HG03097 (cell line): Measurements from ENCODE around the gene ARV1.
"Not testable (repeated sequence)": the region's sequence is repeated elsewhere in the genome, so short reads cannot be mapped to it uniquely, and the experiment has no call there.

Source experiments
- ATAC-seq: cut with Tn5 transposase; IDR thresholded peaks from one replicate; pipeline ENCODE4 v1.9.1; 2021; ENCODE audit not compliant: unreplicated experiment, low FRiP score

ARV1 gene

DNA sequence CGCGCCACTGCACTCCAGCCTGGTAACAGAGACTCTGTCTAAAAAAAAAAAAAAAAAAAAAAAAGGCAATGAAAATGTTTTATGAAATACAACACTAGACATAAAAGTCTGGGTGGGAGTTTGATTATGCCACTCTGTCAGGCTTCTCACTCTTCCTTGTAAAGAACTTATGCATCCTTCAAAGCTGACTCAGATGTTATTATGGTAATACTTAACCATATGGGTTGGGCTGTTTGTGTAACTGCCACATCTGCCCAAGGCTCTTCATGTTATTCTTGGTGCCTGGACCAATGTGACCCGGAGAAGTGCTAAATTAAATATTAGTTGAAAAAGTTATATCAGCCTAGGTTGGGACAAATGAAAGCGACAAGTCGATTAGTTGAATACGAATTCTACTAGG is 37.3 kb downstream of the ARV1 start:
- ATAC-seq, result no peak

DNA sequence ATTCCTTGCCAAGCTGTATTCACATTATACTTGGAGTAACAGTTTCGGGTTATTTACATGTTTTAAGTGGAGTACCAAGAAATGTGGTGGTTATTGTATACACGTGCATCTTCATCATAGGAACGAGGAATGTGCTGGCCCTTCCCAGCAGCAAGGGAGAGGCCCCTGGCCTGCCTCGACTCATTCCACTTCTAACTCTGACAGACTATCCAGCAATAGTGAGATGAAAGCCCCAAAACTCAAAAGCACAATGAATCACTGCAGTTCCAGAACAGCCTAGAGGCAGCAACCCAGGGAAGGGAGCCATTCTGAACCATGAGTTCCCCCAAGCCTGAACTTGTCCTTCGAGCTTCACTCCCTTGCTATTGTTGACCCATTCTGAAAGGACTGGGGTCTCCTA is 38.1 kb downstream of the ARV1 start:
- no peak for ATAC-seq

DNA sequence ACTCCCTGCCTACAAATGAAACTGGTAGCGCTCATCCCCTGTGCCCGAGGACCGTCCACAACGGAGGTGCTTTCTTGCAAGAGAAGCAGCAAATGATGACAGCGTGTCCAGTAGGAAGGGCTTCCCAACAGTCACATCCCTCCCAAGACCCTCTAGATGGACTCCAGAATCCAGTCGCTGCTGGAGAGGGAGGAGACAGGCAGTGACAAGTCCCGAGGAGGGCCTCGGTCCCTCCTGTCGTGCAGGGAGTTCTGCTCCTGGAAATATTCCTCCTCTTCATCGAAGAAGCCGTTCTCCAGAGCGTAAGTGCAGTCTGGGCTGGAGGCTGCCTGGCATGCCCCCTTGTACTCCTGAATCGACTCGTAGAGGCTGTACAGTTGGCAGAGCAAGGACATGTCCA is 40.8 kb downstream of the ARV1 start:
- ATAC-seq, result no peak

DNA sequence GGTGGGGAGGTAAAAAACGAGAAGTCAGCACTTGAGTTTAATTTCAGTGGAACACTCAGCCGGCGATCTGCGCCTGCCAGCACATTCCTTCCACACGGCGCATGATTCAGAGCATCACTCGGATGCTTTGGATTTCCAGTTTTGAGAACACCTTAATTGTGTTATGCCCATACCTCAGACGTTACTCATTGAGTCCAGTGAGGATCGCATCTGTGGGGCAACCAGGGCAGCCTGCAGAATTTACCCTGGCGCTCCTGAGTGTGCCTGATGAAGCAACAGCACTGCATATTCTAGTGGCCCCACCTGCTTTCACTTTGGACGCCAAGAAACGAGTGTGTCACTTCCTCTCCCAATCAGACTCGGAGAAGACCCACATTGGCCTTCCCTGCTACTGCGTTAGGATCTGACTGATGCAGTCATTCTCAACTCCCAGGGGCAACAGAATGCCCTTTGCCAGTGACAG is 41.3 kb downstream of the ARV1 start:
- ATAC-seq, result no peak

DNA sequence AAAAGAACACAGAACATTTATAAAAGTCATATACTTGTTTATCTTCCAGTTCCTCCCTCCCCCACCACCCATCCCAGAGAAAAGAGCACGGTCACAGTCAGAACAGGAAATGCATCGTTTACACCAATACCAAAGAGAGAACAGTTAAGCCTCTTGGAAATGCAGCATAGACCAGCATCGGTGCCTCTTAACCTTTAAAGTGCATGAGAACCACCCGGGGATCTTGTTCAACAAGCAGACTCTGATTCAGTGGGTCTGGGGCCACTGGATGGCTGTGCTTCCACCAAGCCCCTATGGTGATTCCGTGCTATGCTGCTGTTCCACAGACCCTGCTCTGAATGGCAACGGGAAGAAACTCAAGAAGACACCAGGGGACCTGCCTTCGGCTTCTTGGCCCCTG is 41.9 kb downstream of the ARV1 start:
- ATAC-seq, result no peak

DNA sequence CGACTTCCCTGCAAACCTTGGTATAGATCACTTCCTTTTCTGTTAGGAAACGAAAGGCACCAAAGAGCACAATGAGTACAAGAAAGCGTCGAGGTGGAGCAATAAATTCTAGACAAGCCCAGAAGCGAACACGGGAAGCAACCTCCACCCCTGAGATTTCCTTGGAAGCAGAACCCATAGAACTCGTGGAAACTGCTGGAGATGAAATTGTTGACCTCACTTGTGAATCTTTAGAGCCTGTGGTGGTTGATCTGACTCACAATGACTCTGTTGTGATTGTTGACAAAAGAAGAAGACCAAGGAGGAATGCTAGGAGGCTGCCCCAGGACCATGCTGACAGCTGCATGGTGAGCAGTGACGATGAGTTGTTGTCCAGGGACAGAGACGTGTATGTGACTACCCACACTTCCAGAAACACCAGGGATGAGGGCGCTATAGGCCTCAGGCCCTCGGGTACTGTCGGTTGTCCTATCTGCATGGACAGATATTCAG is 42.7 kb downstream of the ARV1 start:
- no peak for ATAC-seq

DNA sequence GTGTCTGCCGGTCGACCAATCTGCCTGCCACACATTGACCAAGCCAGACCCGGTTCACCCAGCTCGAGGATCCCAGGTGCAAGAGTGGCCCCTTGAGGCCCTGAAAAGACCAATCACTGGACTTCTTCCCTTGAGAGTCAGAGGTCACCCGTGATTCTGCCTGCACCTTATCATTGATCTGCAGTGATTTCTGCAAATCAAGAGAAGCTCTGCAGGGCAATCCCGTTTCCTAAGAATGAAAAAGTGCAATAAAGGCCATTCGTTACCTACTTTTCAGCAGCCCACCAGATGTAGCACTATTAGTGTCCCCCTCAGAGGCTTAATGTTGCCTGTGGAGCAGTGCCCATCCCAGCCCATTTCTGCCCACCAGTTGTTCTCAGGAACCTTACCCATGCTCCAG is 43.6 kb downstream of the ARV1 start:
- ATAC-seq, result not testable (repeated sequence)

DNA sequence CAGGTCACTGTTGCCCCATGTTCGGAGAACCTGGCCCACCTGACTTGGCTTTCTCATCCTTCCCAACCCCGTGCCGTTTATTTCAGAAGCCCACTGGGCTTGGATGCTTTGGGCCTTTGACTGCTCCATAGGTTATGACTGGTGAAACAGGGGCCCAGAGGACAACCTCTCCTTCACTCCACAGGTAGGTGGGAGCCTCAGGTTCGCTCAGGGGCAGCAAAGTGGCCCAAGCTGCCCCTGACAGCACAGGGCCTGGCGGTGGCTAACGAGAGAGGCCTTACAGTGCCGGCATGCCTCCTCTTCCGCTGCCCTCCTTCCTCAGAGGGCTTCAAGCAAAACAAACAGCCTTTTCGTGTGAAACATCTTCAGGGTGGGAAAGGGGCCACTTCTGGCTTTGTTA is 44.3 kb downstream of the ARV1 start:
- ATAC-seq, result no peak

DNA sequence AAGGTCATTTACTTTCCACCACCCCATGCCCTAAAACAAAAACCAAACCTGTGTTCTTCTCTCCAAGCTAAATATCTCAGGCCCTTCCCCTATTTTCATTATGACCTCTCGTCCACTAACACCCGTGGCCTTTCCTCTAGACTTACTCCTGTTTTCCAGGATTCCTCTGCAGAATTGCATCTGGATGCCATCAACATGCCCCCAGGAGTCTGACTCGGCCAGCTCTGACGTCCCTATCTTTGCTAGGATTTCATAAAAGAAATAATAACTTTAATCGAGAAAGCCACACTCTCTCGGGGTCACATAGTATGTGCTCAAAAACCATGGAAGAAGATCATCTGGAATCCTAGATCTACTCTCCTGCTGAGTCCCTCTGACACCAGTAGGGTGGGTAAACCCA is 47.7 kb downstream of the ARV1 start:
- ATAC-seq, result no peak

DNA sequence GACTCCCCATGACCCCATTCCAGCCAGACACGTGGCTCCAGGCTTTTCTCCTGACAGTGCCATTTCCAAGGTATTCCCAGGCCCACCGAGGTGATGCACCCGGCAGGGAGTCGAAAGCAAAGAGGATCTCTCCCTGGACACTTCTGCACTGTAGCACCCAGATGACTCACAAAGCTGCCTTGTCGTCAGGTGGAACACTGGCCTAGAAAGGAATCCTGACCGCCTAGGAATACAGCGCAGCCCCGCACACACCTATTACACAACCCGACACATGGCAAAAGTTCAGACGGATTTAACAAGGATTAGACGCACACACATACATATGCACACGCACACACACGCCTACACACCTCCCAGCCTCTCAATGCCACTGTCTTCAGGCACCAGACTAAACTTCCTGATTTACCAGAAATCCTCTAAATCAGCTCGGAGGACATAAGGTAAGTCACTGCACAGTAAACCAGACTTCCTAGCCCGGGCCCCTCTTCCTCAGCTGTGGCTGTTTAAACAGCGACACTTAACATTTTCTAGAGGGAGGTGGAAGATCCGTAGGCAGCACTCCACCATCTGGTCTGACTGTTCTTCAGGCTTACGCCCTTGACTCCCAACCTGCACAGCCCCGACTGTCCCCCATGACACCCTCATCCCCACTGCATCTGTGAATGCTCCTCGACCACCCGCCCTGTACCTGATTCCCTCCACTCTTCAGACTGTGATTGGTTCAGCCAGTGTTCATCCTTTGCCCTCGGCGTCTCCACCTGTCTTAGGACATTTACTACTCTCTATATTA is 48.4 kb downstream of the ARV1 start:
- no peak for ATAC-seq

DNA sequence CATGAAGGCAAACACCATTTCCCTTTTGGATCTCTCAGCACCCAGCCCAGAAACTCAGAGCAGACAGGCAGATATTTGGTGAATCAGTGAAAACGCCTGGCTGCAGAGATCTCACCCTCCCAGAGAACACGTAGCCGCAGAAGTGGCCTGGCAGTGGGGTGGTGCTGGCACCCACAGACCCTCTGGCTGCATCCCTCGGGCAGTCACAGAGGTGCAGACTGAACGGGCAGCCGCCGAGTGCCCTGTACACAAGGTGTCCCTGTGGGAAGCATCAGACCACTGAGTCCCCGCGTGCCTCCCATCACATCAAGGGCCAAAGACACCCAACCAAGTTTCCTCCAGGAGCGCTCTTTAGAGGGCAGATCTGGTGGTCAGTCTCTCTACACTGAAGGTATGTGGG is 49.1 kb downstream of the ARV1 start:
- ATAC-seq, result no peak

DNA sequence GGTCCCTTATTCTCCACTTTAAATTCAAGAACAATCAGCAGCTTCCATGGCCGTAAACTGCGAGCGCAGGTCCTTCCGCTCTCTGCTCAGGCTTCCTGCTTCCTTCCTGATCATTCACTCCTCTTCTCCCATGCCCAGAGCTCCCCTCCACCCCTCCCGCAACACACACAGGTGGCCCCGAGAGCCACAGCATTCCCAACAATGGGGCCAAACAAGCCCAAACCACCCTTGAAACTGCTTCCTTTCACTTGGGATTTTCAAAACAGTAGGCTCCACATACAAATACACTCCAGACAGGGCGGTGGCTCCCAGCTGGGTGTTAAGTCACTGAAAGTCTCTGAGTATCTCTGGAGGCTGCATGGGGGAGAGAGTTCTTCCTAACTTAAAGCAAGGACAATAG is 49.8 kb downstream of the ARV1 start:
- ATAC-seq, result no peak

DNA sequence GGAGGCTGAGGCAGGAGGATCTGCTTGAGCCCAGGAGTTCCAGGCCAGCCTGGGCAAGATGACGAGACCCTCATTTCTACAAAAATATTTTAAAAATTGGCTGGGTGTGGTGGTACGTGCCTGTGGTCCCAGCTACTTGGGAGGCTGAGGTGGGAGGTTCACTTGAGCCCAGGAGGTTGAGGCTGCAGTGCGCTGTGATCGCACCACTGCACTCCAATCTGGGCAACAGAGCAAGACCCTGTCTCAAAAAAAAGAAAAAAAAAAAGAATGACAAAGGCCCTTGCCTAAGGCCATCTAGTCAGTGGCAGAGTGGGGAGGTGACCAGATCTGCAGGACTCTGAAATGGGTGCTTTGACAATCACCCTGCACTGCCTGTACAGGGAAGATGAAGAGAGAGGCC is 50.4 kb downstream of the ARV1 start:
- not testable (repeated sequence) for ATAC-seq

DNA sequence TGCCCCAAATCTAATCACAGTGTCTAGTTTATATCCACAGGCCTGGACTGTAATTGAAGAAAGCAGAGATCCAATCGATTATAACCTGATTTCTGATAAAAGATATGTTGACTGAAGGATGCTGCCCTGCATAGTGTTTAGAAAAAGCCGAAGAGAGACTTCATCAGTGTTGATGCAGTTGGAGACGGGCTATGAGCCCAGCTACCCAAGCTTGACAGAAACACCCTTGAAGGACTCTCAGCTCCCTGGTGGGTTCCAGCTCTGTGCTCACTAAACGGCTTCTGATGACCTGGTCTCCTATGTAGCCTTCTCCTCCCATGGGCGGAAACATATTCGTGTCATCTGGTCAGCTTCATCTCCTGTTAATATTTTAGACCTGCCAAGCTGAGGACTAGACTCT is 50.9 kb downstream of the ARV1 start:
- no peak for ATAC-seq

DNA sequence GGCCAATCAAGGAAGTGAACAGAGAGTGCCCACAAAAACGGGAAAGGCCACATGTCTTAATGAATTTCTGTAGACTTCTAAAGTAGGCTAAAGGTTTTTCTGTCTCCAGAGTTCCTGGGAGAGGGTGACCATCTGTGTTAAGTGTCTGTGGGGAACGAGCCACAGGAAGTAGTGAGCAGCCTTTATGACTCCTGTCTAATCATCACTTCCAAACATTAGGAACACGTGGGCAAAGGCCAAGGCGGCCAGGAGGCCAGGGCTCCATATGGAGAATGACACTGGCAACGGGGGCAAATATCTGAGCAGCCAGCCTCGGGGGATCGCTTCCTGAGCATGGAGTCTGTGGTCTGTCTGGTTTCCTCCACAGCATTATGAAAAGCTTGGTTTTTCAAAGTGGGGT is 54.1 kb downstream of the ARV1 start:
- ATAC-seq, result no peak

DNA sequence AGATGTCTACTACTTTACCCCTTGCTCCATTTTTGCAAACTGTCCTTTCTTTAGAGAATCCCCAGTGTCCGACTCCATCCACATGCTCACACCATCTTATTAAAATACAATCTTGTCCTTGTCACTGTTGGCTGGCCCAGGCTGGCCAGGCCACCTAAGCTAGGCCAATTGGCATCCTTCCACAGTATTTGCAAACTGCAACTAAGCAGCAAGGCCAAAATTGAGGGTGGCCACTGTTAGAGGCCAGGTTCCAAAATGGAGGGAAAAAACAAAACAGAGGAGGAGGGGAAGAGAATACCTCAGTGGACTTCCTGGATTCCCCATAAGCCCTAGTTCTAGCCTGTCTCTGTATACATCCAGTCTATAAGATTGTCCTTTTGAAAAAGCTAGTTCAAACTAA is 56.9 kb downstream of the ARV1 start:
- no peak for ATAC-seq

DNA sequence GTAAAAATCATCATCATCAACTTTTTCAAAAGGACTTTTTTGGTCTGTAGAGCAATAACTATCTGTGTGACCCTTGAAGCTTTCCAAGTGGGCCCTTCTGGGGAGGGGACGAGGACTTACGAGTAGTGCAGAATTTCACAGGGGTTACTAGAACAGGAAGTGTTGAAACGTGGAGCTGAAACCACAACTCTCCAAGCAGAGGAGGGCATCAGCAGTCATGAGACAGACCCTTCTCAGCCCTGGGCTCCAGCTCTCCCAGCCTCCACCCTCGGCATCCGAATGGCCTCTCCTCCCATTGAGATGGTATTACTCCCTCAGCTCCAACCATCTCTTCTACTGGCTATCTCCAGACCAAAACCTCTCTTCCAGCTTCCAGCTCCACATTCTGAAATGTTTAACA is 57.5 kb downstream of the ARV1 start:
- no peak for ATAC-seq

DNA sequence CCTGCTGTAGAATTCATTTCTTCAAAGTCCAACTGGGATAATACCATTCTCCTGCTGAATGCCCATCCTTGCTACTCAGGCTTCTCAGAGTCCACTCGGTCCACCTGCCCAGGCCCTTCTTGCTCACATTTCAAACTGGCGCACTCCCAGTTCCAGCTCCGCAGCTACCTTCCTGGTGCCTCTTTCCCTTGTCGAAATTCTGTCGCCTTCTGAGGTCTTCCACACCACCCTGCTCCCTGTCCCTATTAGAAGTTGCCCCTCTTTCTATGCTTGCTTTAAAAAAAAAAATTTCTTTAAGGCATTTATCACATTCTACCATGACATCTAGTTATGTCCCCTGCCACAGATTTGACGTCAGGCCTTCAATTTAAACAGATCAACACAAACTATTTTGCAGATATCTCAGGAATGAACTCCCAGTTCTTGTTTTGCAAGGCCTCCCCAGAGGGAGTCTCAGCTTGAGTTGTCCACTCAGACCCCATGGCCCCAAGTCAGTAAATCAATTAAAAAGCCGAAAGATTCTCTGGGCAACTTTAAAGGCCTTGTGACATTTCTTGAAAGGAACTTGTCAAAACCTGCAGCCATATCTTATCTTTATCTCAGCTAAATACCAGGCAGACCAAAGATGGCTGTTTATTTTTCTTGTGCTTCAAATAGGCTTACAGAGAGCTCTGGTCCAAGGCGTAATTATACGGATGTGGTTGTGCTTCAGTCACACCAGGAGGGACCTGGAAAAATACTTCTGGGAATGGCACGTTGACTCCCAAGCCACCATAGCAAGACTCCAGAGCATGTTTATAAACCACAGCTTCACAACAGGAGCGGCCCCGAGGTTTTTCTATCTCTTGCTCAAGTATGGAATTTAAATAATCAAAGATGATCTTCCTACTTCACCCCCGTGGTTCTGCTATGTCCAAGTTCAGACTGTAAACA is 59.0 kb downstream of the ARV1 start:
- no peak for ATAC-seq

DNA sequence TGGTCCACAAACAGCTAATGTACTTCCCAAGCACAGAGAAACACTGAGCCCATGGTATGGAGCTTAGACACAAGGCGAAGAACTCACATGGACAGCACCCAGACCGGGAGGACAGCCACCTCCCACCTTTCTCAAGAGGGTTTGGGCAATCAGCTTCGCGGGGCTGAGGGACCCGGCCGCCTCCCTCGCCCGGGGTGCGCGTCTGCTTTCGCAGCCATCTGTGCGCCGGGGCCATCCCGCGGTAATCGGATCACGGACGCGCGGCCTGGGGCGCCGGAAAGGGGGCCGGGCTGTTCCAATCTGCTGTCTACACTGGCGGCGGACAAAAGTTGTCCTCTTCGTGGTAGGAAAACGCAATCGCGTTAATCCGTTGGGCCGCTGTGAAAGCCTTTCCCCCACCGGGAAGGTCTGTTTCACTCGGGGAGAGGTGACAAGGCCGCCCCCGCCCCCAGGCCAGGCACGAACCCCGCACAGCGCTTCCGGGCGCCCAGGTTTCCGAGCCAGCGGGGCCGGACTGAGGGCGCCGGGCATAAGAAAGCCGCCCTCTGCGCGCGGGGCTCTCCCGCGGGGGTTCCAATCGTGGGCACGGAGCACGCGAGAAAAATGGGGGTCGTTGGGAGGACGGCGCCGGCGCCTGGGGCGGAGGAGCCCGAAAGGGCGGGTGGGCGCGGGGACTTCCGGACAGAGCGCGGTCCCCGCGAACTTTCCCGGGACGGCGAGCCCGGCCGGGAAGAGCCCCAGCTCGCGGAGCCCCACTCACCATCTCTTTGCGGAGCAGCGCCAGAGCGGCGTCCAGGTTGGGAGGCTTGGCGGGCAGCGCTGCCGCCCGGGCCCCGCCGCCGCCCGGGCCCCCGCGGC is 60.5 kb downstream of the ARV1 start:
- ATAC-seq, result no peak

DNA sequence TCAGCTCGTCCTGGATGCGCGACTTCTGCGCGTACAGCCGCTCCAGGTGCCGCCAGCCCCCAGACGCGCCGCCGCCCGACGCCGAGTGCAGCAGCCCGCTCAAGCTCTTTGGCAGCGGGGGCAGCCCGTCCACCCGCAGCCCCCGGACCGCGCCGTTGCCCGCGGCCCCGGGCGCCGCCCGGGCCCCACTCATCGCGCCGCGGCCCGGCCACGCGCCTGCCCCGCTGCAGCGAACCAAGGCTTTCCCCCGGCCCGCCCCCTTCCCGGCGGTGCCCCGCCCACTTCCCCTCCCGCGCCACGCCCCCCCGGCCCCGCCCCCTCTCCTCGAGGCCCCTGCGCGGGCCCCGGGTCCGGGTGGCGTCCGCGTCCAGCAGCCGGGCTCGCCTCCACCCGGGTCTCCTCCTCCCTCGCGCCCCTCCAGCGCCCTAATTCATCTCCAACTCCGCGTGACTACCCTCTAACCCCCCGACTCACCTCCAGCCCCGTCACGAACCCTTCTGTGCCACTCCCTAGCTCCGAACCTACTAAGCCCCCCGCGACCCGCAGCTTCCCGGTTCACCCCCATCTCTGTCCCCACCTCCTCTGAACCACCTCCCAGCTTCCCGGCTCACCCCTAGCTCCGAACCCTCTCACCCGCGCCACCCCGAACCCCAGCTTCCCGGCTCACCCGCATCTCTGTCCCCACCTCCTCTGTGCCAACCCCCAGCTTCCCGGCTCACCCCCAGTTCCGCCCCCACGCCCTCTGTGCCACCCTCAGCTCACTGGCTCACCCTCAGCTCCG is 61.3 kb downstream of the ARV1 start, which contains the start of gene FAM89A:
FAM89A (minus strand) TSS at position 236 of the 781 bp plus-strand sequence; CDS start at position 193, 43 bp downstream.
- no peak for ATAC-seq
